Mammary epithelial cell (primary cell): ENCODE data around the gene L1CAM.

ENCODE experiments used
- EZH2 ChIP-seq: IDR thresholded peaks from 2 replicates; pipeline ENCODE4 v1.6.1; 2012; ENCODE audit warnings: low read length, inconsistent platforms, borderline replicate concordance
- TF ChIP-seq, protein P1 (sequence below), 2 donors: IDR thresholded peaks in 1 of 2; conservative IDR thresholded peaks in 1 of 2; 2 replicates each; pipeline ENCODE4 v1.5.1; 2011 to 2012; ENCODE audit warnings: inconsistent platforms in 2 of 2, low read length in 2 of 2, mild to moderate bottlenecking in 2 of 2, control low read depth in 1 of 2, low read depth in 1 of 2; ENCODE audit not compliant: insufficient read depth in 1 of 2; ENCODE audit errors: extremely low read depth in 1 of 2

GRCh38 chrX:153885208-153885787, 675 bp downstream of the L1CAM start:
- TF ChIP-seq, protein P1, sequence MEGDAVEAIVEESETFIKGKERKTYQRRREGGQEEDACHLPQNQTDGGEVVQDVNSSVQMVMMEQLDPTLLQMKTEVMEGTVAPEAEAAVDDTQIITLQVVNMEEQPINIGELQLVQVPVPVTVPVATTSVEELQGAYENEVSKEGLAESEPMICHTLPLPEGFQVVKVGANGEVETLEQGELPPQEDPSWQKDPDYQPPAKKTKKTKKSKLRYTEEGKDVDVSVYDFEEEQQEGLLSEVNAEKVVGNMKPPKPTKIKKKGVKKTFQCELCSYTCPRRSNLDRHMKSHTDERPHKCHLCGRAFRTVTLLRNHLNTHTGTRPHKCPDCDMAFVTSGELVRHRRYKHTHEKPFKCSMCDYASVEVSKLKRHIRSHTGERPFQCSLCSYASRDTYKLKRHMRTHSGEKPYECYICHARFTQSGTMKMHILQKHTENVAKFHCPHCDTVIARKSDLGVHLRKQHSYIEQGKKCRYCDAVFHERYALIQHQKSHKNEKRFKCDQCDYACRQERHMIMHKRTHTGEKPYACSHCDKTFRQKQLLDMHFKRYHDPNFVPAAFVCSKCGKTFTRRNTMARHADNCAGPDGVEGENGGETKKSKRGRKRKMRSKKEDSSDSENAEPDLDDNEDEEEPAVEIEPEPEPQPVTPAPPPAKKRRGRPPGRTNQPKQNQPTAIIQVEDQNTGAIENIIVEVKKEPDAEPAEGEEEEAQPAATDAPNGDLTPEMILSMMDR (conservative IDR thresholded peaks at IDR 0.05 in 1 of 2, IDR thresholded peaks at IDR 0.05 in 1 of 2; ENCODE audit: extremely low read depth in 1 of 2, insufficient read depth in 1 of 2, low read depth in 1 of 2, low read length in 2 of 2), result no peak
- TF ChIP-seq EZH2, result no peak
